Astrocyte of the hippocampus (primary cell): Measurements from ENCODE around the gene FLNC.

Source experiments
- DNase-seq: peaks from one replicate; pipeline ENCODE4 v3.0.0; 2011; ENCODE audit warnings: low read depth, low spot score

FLNC gene

GRCh38 chr7:128801003-128801402 lies 29.2 kb upstream of the FLNC start:
- DNase-seq: no peak

GRCh38 chr7:128801667-128802418 lies 28.4 kb upstream of the FLNC start:
- DNase-seq: no peak

GRCh38 chr7:128804484-128804883 lies 25.7 kb upstream of the FLNC start:
- DNase-seq: no peak

GRCh38 chr7:128805225-128805624 lies 25.0 kb upstream of the FLNC start:
- no peak for DNase-seq

GRCh38 chr7:128807191-128807590 lies 23.0 kb upstream of the FLNC start:
- DNase-seq: no peak

GRCh38 chr7:128809363-128809762 lies 20.8 kb upstream of the FLNC start:
- DNase-seq: no peak

GRCh38 chr7:128810473-128810872 lies 19.7 kb upstream of the FLNC start:
- DNase-seq: no peak

GRCh38 chr7:128810997-128811396 lies 19.2 kb upstream of the FLNC start:
- DNase-seq: no peak

GRCh38 chr7:128811631-128812430 lies 18.4 kb upstream of the FLNC start:
- no peak for DNase-seq

GRCh38 chr7:128812514-128813168 lies 17.6 kb upstream of the FLNC start:
- DNase-seq: no peak

- no peak for DNase-seq
Observed at GRCh38 chr7:128814499-128814898, 15.7 kb upstream of the FLNC start.

GRCh38 chr7:128815289-128815942 lies 14.8 kb upstream of the FLNC start:
- DNase-seq: no peak

- DNase-seq: no peak
Observed at GRCh38 chr7:128818694-128819093, 11.5 kb upstream of the FLNC start.

- DNase-seq: no peak
Observed at GRCh38 chr7:128821724-128822123, 8.5 kb upstream of the FLNC start.

GRCh38 chr7:128826512-128826911 lies 3.7 kb upstream of the FLNC start:
- DNase-seq: no peak

GRCh38 chr7:128826916-128827247 lies 3.3 kb upstream of the FLNC start:
- DNase-seq: no peak

GRCh38 chr7:128827248-128827958 lies 2.8 kb upstream of the FLNC start:
- peak; percentile 85 for DNase-seq

GRCh38 chr7:128827971-128828711 lies 2.1 kb upstream of the FLNC start:
- DNase-seq: peak; percentile 90

GRCh38 chr7:128829391-128830166 lies 627 bp upstream of the FLNC start:
- DNase-seq: peak; percentile 84
